Neuronal stem cell (in vitro differentiated cells): ENCODE data around the gene CASP8. TPM values are rescaled to one million over a fixed set of nuclear protein-coding genes. Genes with fewer than 3 reads are reported as not detected.

Experiments
- DNase-seq: peaks from one replicate; pipeline ENCODE4 v3.0.0-alpha.2; 2013; ENCODE audit warnings: low spot score
- H2AFZ ChIP-seq: one replicate; pipeline ENCODE4 v1.6.1; 2013; ENCODE audit warnings: mild to moderate bottlenecking, low read length, inconsistent platforms
- H2AK5ac ChIP-seq: 2 replicates; pipeline ENCODE4 v1.6.1; 2013; ENCODE audit warnings: low read depth, mild to moderate bottlenecking, inconsistent platforms, low read length, moderate library complexity, mixed read lengths
- H2BK120ac ChIP-seq: 2 replicates; pipeline ENCODE4 v1.6.1; 2013; ENCODE audit warnings: low read depth, mild to moderate bottlenecking, inconsistent platforms, low read length, moderate library complexity, mixed read lengths
- H2BK12ac ChIP-seq: one replicate; pipeline ENCODE4 v1.6.1; 2013; ENCODE audit warnings: low read length, inconsistent platforms
- H2BK15ac ChIP-seq: 2 replicates; pipeline ENCODE4 v1.6.1; 2013; ENCODE audit warnings: mild to moderate bottlenecking, low read length, inconsistent platforms, mixed read lengths
- H2BK5ac ChIP-seq: one replicate; pipeline ENCODE4 v1.6.1; 2013; ENCODE audit warnings: inconsistent platforms, mild to moderate bottlenecking, low read length, moderate library complexity
- H3K14ac ChIP-seq: one replicate; pipeline ENCODE4 v1.6.1; 2013; ENCODE audit warnings: low read length, inconsistent platforms
- H3K18ac ChIP-seq: 2 replicates; pipeline ENCODE4 v1.6.1; 2013; ENCODE audit warnings: low read length, inconsistent platforms
- H3K23ac ChIP-seq: 2 replicates; pipeline ENCODE4 v1.6.1; 2013; ENCODE audit warnings: low read depth, mild to moderate bottlenecking, mixed read lengths, low read length, inconsistent platforms; ENCODE audit not compliant: poor library complexity
- H3K27ac ChIP-seq: replicated peaks from 3 replicates; pipeline ENCODE4 v1.5.1; 2013; ENCODE audit warnings: low read length, inconsistent platforms
- H3K27me3 ChIP-seq, 3 experiments: 2 replicates each; pipeline ENCODE4 v1.6.1; 2013; ENCODE audit warnings: low read length in 3 of 3, mild to moderate bottlenecking in 2 of 3, inconsistent platforms in 1 of 3, low read depth in 1 of 3, mixed read lengths in 1 of 3, moderate library complexity in 1 of 3; ENCODE audit not compliant: control insufficient read depth in 3 of 3, insufficient read depth in 3 of 3
- H3K36me3 ChIP-seq, 2 donors: replicated peaks in 1 of 2; 2 replicates each; pipeline ENCODE4 v1.6.1; 2013; ENCODE audit warnings: low read length in 2 of 2; ENCODE audit not compliant: control insufficient read depth in 2 of 2, insufficient read depth in 2 of 2
- H3K4ac ChIP-seq: 2 replicates; pipeline ENCODE4 v1.6.1; 2013; ENCODE audit warnings: inconsistent platforms, mild to moderate bottlenecking, low read length, moderate library complexity
- H3K4me1 ChIP-seq, 2 donors: 1 replicate in 1 of 2; 2 replicates in 1 of 2; pipeline ENCODE4 v1.6.1; 2013; ENCODE audit warnings: low read length in 2 of 2, low read depth in 1 of 2; ENCODE audit not compliant: control insufficient read depth in 2 of 2, insufficient read depth in 1 of 2
- H3K4me2 ChIP-seq: one replicate; pipeline ENCODE4 v1.6.1; 2013; ENCODE audit warnings: mild to moderate bottlenecking, low read length, inconsistent platforms; ENCODE audit not compliant: insufficient read depth, poor library complexity, severe bottlenecking
- H3K4me3 ChIP-seq, 2 donors: 2 replicates each; pipeline ENCODE4 v1.5.1; 2013; ENCODE audit warnings: low read length in 2 of 2, mild to moderate bottlenecking in 2 of 2, inconsistent platforms in 1 of 2, moderate library complexity in 1 of 2
- H3K79me1 ChIP-seq: one replicate; pipeline ENCODE4 v1.6.1; 2013; ENCODE audit warnings: low read depth, mild to moderate bottlenecking, inconsistent platforms, low read length, moderate library complexity
- H3K9ac ChIP-seq: one replicate; pipeline ENCODE4 v1.6.1; 2013; ENCODE audit warnings: mild to moderate bottlenecking, low read depth, low read length, inconsistent platforms; ENCODE audit not compliant: poor library complexity
- H3K9me3 ChIP-seq, 2 donors: replicated peaks in 1 of 2; 2 replicates each; pipeline versions ENCODE3 to v1.6.1; 2013; ENCODE audit warnings: low read length in 2 of 2, mild to moderate bottlenecking in 2 of 2, inconsistent platforms in 1 of 2, low read depth in 1 of 2, mixed read lengths in 1 of 2, moderate library complexity in 1 of 2; ENCODE audit not compliant: control insufficient read depth in 2 of 2, insufficient read depth in 1 of 2
- H4K8ac ChIP-seq: one replicate; pipeline ENCODE4 v1.6.1; 2013; ENCODE audit warnings: low read depth, mild to moderate bottlenecking, inconsistent platforms, low read length, moderate library complexity
- H4K91ac ChIP-seq: one replicate; pipeline ENCODE4 v1.6.1; 2013; ENCODE audit warnings: low read length, low read depth, mild to moderate bottlenecking, inconsistent platforms; ENCODE audit not compliant: poor library complexity
- WGBS, 2 donors: extraction: QIAGEN DNeasy Blood & Tissue Kit; methylation state at CpG; one replicate each; pipeline ENCODE4 v1.1.7; 2013; ENCODE audit warnings: missing lambda C conversion rate in 2 of 2, mixed read lengths in 1 of 2; ENCODE audit not compliant: insufficient read length in 2 of 2, insufficient replicate concordance in 1 of 2; ENCODE audit errors: extremely low coverage in 2 of 2; 5-methylcytosine and 5-hydroxymethylcytosine counted together
- polyA plus RNA-seq, 2 experiments: library from polyadenylated mRNA; stranded (reverse); fragments of 200-250 nt; gene quantifications; one replicate each; pipeline ENCODE4 v1.2.3, GENCODE V29; 2013

CASP8 gene
- polyA plus RNA-seq (2013, experiment 1 of 2), result 0.20 TPM
- polyA plus RNA-seq (2013, experiment 2 of 2), result 0.12 TPM

- no peak within 1 kb of the TSS for H2AK5ac ChIP-seq
- H3K36me3 ChIP-seq, result no peaks in the 10 kb centered on the region
- H2BK120ac ChIP-seq, result no peak within 1 kb of the TSS
- H3K4ac ChIP-seq, result no peak within 1 kb of the TSS
- H3K27ac ChIP-seq, result no peak within 1 kb of the TSS
- H3K27me3 ChIP-seq, result no peaks in the 10 kb centered on the region
- no peak within 1 kb of the TSS for H2BK5ac ChIP-seq
- H2BK12ac ChIP-seq, result no peak within 1 kb of the TSS
- no peaks in the 10 kb centered on the region for H3K9me3 ChIP-seq
- no peaks in the 10 kb centered on the region for H3K79me1 ChIP-seq
- H3K18ac ChIP-seq, result no peak within 1 kb of the TSS
- no peak within 1 kb of the TSS for H3K23ac ChIP-seq
- H3K14ac ChIP-seq, result no peak within 1 kb of the TSS
- H4K91ac ChIP-seq, result no peak within 1 kb of the TSS
- no peak within 1 kb of the TSS for H2AFZ ChIP-seq
- peaks cover 8 to 9% of the 10 kb centered on the region in 2 donors for H3K4me1 ChIP-seq
- no peak within 1 kb of the TSS for H3K4me3 ChIP-seq
- H2BK15ac ChIP-seq, result no peak within 1 kb of the TSS
- no peak within 1 kb of the TSS for H3K4me2 ChIP-seq
- H3K9ac ChIP-seq, result no peak within 1 kb of the TSS
- H4K8ac ChIP-seq, result no peak within 1 kb of the TSS
- WGBS, 2 donors, result no CpG with 5 or more reads among the region's 10 CpGs
- no peak for DNase-seq
Observed at GRCh38 chr2:201260302-201260800, at the start of gene CASP8. TSS of gene CASP8 (plus strand) at chr2:201260536. CDS start at chr2:201266487, 5,951 bp downstream.

GRCh38 chr2:201215963-201216362 is 44.4 kb upstream of the CASP8 start:
- no CpG with 5 or more reads among the region's 4 CpGs for WGBS, 2 donors

GRCh38 chr2:201216918-201217317 is 43.4 kb upstream of the CASP8 start:
- Histone ChIP-seq H3K79me1 (no peaks in the 10 kb centered on the region), H2BK15ac (no peak overlapping the region), H3K27me3 (peaks cover 0 to 5% (median 0%) of the 10 kb centered on the region in 3 experiments), H3K4me2 (no peak overlapping the region), H2BK120ac (no peak overlapping the region), H3K4me3 (no peak overlapping the region), H3K23ac (no peak overlapping the region), H3K18ac (no peak overlapping the region), H3K27ac (no peak overlapping the region), H3K4ac (no peak overlapping the region), H3K4me1 (no peaks in the 10 kb centered on the region), H4K8ac (no peak overlapping the region), H3K9ac (no peak overlapping the region), H3K9me3 (no peaks in the 10 kb centered on the region), H2BK5ac (no peak overlapping the region), H4K91ac (no peak overlapping the region), H3K14ac (no peak overlapping the region), H3K36me3 (no peaks in the 10 kb centered on the region), H2AFZ (no peak overlapping the region), H2BK12ac (no peak overlapping the region), H2AK5ac (no peak overlapping the region)
- DNase-seq, result no peak
- no CpG with 5 or more reads among the region's 1 CpG for WGBS, 2 donors

More at GRCh38 chr2:201215963-201216362, 44.4 kb upstream of the CASP8 start:
- H3K4me2 ChIP-seq, result no peak overlapping the region
- no peaks in the 10 kb centered on the region for H3K36me3 ChIP-seq
- no peak overlapping the region for H2AK5ac ChIP-seq
- H3K27me3 ChIP-seq, result peaks cover 0 to 10% (median 0%) of the 10 kb centered on the region in 3 experiments
- H3K9me3 ChIP-seq, result no peaks in the 10 kb centered on the region
- no peaks in the 10 kb centered on the region for H3K4me1 ChIP-seq
- no peak overlapping the region for H3K4ac ChIP-seq
- no peaks in the 10 kb centered on the region for H3K79me1 ChIP-seq
- H2BK15ac ChIP-seq, result no peak overlapping the region
- no peak overlapping the region for H2BK5ac ChIP-seq
- H2BK120ac ChIP-seq, result no peak overlapping the region
- no peak overlapping the region for H3K18ac ChIP-seq
- no peak overlapping the region for H4K91ac ChIP-seq
- no peak overlapping the region for H2BK12ac ChIP-seq
- no peak overlapping the region for H3K4me3 ChIP-seq
- no peak for DNase-seq
- no peak overlapping the region for H3K27ac ChIP-seq
- H2AFZ ChIP-seq, result no peak overlapping the region
- H3K9ac ChIP-seq, result no peak overlapping the region
- H4K8ac ChIP-seq, result no peak overlapping the region
- no peak overlapping the region for H3K14ac ChIP-seq
- no peak overlapping the region for H3K23ac ChIP-seq

GRCh38 chr2:201218780-201219179 is 41.6 kb upstream of the CASP8 start:
- Histone ChIP-seq H3K27me3 (peaks cover 0 to 3% (median 0%) of the 10 kb centered on the region in 3 experiments), H3K4me1 (no peaks in the 10 kb centered on the region), H2BK5ac (no peak overlapping the region), H2AFZ (no peak overlapping the region), H3K18ac (no peak overlapping the region), H2AK5ac (no peak overlapping the region), H3K23ac (no peak overlapping the region), H4K8ac (no peak overlapping the region), H4K91ac (no peak overlapping the region), H3K14ac (no peak overlapping the region), H3K4me2 (no peak overlapping the region), H3K9ac (no peak overlapping the region), H3K27ac (no peak overlapping the region), H2BK12ac (no peak overlapping the region), H3K79me1 (no peaks in the 10 kb centered on the region), H3K4me3 (no peak overlapping the region), H3K4ac (no peak overlapping the region), H2BK120ac (no peak overlapping the region), H3K9me3 (no peaks in the 10 kb centered on the region), H3K36me3 (no peaks in the 10 kb centered on the region), H2BK15ac (no peak overlapping the region)
- DNase-seq, result no peak
- WGBS, 2 donors, result no CpG with 5 or more reads among the region's 6 CpGs
